Activated CD8-positive, alpha-beta memory T cell treated with anti-CD3 and anti-CD28 coated beads, Interleukin-2, amount 50 U/mL, for 1 hour (primary cell): Measurements from ENCODE around the gene STAC2.

Experiments
- DNase-seq: peaks from one replicate; pipeline ENCODE4 v3.0.0-alpha.2; 2020; ENCODE audit errors: extremely low read depth

STAC2 gene

DNA sequence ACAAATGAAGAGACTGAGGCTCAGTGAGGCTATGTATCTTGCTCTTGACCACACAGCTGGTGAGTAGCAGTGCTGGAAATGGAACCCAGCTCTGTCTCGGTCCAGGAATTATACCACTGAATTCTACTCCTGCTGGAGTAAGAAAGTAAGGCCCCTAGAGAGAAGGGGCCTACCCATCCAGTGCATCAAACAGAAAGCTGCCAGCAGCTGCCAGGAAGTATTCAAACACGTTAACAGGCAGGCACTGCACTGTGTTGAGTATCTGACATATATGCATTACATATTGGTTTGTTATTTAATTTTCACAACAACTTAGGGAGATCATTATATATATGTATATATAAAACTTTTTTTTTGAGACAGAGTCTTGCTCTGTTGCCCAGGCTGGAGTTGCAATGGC, 63.8 kb downstream of the STAC2 start:
- no peak for DNase-seq
